COLO668 (cell line): ENCODE data around the gene TSN.
"Not testable (repeated sequence)": the region's sequence is repeated elsewhere in the genome, so short reads cannot be mapped to it uniquely, and the experiment has no call there.

ENCODE experiments used
- DNase-seq: peaks from one replicate; lab custom pipeline; 2025; ENCODE audit not compliant: unreplicated experiment; lab: John Stamatoyannopoulos, UW

Gene TSN

GRCh38 chr2:121798617-121799016 lies 43.2 kb downstream of the TSN start:
- DNase-seq: no peak

GRCh38 chr2:121801916-121802315 lies 46.5 kb downstream of the TSN start:
- DNase-seq: no peak

DNA sequence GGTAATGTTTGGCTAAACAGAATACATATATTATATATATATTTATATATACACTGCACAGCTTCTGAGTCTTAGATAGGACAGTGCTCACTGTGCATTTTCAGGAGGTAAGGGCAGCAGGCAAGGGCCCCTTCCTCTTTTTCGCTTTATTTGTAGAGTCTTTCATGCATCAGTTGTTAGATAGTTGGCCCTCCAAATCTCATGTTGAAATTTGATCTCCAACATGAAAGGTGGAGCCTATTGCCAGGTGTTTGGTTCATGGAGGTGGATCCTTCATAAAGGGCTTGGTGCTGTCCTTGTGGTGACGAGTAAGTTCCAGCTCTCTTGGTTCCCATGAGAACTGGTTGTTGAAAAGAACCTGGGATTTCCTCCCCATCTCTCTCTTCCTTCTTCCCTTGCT lies 48.1 kb downstream of the TSN start:
- peak; percentile 48 for DNase-seq

DNA sequence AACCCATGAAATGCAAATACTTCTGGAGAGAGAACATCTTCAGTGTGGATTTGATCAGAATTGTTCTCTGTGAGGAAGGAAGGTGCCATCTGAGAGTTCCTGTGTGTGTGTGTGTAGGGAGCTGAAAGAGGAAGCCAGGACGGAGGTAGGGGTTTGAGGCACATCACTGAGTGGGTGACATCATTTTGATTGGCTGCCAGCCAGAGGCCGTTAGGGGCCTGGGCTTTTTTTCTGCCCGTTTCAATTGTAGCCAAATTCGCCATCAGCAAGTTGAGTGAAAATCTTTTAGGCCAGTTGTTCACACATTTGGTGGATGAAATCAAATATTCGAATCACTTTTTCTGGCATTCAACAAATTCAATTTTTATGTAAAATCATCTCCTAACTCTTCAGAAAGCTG lies 48.9 kb downstream of the TSN start:
- DNase-seq: peak; percentile 88

DNA sequence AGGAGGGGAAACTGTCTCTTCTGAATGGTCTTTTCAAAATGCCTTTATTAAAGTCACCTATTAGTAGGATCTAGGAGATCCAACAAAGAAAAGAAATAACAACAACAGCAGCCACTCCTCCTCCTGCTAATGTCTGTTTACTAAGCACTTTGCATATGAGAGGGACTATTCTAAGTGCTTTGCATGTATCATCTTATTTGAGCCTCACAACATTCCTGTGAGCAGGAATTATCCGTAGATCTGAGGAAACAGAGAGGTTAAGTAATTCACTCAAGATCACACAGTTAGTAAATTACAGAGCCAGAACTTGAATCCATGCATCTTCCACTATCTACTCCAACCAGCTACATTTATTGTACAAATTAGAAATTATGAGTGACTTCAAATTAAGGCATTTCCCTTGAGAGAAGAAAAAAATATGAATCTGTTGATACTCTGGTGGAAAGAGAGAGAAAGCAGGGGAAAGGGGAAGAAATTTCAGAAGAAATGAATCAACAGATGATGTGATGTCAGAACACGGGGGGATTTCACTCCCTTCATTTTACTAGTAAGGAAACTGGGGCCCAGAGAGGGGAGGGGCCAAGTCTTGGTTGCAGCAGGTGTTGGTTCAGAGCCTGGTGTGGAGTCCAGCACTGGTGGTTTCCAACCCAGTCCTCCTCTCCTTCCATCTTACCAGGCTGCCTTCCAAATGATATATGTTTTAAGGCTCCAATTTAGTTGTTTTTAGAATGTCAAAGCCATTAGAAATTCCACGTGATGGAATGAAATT lies 49.7 kb downstream of the TSN start:
- no peak for DNase-seq

DNA sequence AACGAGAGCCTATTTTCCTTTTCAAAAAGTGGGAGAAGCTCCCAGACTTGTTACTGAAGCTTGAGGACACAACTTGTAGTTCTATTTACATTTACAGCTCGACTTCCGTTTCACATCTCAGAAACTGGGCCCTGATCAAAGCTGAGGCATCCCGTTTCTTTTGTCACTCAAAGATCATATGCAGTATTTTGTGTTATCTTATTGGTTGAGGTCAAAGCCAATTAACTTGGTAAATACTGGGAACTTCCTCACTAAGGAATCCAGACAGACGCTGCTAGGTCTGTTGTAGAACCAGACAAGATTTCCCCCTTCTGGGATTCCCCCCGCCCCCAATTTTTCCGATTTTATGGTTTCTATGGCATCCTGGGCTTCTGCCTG lies 50.3 kb downstream of the TSN start:
- no peak for DNase-seq

DNA sequence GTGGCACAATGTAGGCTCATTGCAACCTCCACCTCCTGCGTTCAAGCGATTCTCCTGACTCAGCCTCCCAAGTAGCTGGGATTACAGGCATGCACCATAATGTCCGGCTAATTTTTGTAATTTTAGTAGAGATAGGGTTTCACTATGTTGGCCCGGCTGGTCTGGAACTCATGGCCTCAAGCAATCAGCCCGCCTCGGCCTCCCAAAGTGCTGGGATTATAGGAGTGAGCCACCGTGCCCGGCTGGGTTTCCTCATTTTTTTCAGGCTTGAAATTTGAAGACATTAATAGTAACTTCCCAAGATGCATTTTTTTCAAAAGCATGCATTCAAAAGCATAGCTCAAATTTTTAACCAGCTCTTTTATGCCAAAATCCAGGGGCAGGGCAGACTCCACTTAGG lies 52.3 kb downstream of the TSN start:
- not testable (repeated sequence) for DNase-seq

GRCh38 chr2:121809607-121810006 lies 54.2 kb downstream of the TSN start:
- no peak for DNase-seq

GRCh38 chr2:121810959-121811853 lies 55.8 kb downstream of the TSN start:
- peak; percentile 62 for DNase-seq

DNA sequence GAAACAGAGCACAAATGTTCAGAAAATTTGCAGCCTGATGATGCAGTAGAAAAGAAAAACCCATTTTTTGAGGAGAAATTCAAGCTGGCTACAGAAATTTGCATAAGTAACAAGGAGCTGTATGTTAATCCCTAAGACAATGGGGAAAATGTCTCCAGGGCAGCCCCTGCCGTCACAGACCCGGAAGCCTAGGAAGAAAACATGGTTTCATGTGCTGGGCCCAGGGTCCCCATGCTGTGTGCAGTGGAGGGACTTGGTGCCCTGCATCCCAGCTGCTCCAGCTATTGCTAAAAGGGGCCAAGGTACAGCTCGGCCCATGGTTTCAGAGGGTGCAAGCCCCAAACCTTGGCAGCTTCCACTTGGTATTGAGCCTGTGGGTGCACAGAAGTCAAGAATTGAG lies 57.6 kb downstream of the TSN start:
- DNase-seq: not testable (repeated sequence)

DNA sequence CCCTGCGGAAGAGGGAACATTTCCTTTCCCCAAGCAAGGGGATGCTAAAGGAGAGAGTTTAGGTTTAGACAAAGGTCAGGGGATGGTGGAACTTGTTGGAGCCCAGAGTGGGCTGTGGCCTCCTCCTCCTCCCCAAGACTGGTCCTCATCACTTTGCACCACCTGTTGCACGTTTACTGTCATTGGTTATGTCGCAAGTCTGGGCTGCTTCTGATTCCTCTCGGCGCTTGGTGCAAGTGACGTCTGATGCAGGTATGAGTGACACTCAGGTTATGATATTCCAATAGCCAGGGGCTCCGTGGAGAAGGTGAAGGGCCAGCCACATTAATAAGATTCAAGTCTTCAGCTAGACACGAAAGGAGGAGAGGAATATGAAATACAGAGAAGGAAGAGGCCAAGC lies 59.8 kb downstream of the TSN start:
- DNase-seq: no peak

GRCh38 chr2:121816797-121817196 lies 61.3 kb downstream of the TSN start:
- DNase-seq: peak; percentile 11

DNA sequence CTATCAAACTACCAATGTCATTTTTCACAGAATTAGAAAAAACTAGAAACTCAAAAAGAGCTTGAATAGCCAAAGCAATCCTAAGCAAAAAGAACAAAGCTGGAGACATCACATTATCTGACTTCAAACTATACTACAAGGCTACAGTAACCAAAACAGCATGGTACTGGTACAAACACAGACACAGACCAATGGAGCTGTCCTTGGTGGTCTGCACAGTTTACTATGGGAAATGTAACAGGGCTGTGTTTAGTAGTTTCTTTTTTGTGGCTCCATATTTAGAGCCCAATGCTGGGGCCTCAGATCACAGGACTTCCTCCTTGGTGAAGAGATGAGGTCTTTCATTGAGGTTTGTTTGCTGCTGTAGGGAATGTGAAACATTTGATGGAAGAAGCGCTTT lies 61.9 kb downstream of the TSN start:
- DNase-seq: not testable (repeated sequence)
